Stomach (tissue), 9 donors: ENCODE data around the gene CLEC10A. TPM values are rescaled to one million over a fixed set of nuclear protein-coding genes. Genes with fewer than 3 reads are reported as not detected.
"Not testable (repeated sequence)": the region's sequence is repeated elsewhere in the genome, so short reads cannot be mapped to it uniquely, and the experiment has no call there.

Experiments used
- DNase-seq, 2 donors: peaks; one replicate each; pipeline versions ENCODE4 v3.0.0 to v3.0.0-alpha.2; 2013 to 2019
- H3K27ac ChIP-seq, 5 donors: fragments of 200-600 bp in 4 of 5; sonication (generic) in 4 of 5; one replicate each; pipeline ENCODE4 v1.5.1; 2013 to 2019; ENCODE audit warnings: mild to moderate bottlenecking in 1 of 5, moderate library complexity in 1 of 5
- H3K27me3 ChIP-seq, 3 donors: fragments of 200-600 bp; sonication (generic); one replicate each; pipeline ENCODE4 v1.5.1; 2017 to 2019; ENCODE audit warnings: mixed run types in 1 of 3
- H3K36me3 ChIP-seq, 4 donors: fragments of 200-600 bp; sonication (generic); 1 replicate in 3 of 4; 2 replicates in 1 of 4; pipeline ENCODE4 v1.5.1; 2016 to 2019
- H3K4me1 ChIP-seq, 4 donors: fragments of 200-600 bp; sonication (generic); one replicate each; pipeline ENCODE4 v1.5.1; 2016 to 2019
- H3K4me3 ChIP-seq, 4 donors: fragments of 200-600 bp; sonication (generic) in 3 of 4; one replicate each; pipeline ENCODE4 v1.5.1; 2016 to 2019; ENCODE audit warnings: mild to moderate bottlenecking in 1 of 4
- H3K9me3 ChIP-seq, 4 donors: fragments of 200-600 bp; sonication (generic); one replicate each; pipeline ENCODE4 v1.5.1; 2016 to 2019
- CTCF ChIP-seq, 7 experiments: fragments of 450-650 bp in 4 of 7; fragments of 200-600 bp in 3 of 7; sonication (generic) in 3 of 7; IDR thresholded peaks; one replicate each; pipeline ENCODE4 v1.5.1; 2016 to 2019; ENCODE audit warnings: antibody characterized with exemption in 7 of 7, control low read depth in 2 of 7, mild to moderate bottlenecking in 1 of 7
- EP300 ChIP-seq: sonication (generic); formaldehyde crosslinking; IDR thresholded peaks from one replicate; pipeline ENCODE4 v1.6.1; 2017; ENCODE audit warnings: antibody characterized with exemption
- POLR2A ChIP-seq, 4 donors: fragments of 450-650 bp; IDR thresholded peaks; one replicate each; pipeline ENCODE4 v1.6.1; 2016; ENCODE audit warnings: antibody characterized with exemption in 4 of 4, control low read depth in 2 of 4, mild to moderate bottlenecking in 1 of 4, moderate library complexity in 1 of 4
- POLR2AphosphoS5 ChIP-seq, 3 donors: sonication (generic); formaldehyde crosslinking; IDR thresholded peaks; one replicate each; pipeline ENCODE4 v1.6.1; 2016; ENCODE audit warnings: antibody characterized with exemption in 3 of 3
- WGBS, 5 donors: extraction: QIAGEN DNeasy Blood & Tissue Kit in 3 of 5; methylation state at CpG; one replicate each; pipeline versions ENCODE4 v1.1.5 to v1.1.7; 2013 to 2018; 5-methylcytosine and 5-hydroxymethylcytosine counted together
- intact Hi-C: fragments of 100-400 bp; cut with DNase I; formaldehyde crosslinking; loops from one replicate; pipeline ENCODE4 v1.15.1; 2023; ENCODE audit warnings: low total_unique reads
- polyA plus RNA-seq, 3 donors: library from polyadenylated mRNA; stranded (reverse); fragments of 200-250 nt; gene quantifications; one replicate each; pipeline ENCODE4 v1.2.3, GENCODE V29; 2013
- total RNA-seq, 5 donors: library from RNA; depleted of rRNA; stranded (reverse); fragments of >200 nt; gene quantifications; one replicate each; pipeline versions ENCODE4 v1.1.0 to v1.2.3, GENCODE V29; 2014 to 2016
- donor health status: healthy with polysubstance abuse.
- donor health status: Bipolar disorder and iron deficiency.
- donor health status: healthy.

Gene CLEC10A
- total and polyA plus RNA-seq, 8 donors, result 0.75 to 6.6 (median 2.2) TPM; not detected in 3

GRCh38 chr17:7095625-7096024 lies 15.6 kb upstream of the CLEC10A start:
- DNase-seq, result no peak
- TF ChIP-seq CTCF (IDR thresholded peaks at IDR 0.05), result no peak
- no peak for TF ChIP-seq POLR2AphosphoS5 (IDR thresholded peaks at IDR 0.05)
- TF ChIP-seq EP300, result no peak
- TF ChIP-seq POLR2A (IDR thresholded peaks at IDR 0.05), result no peak
- 82 to 90% (median 86%) methylated on average over 1 of the region's 1 CpG for WGBS, 5 donors
- no peaks in the 10 kb centered on the region for H3K4me1 ChIP-seq
- H3K4me3 ChIP-seq, result no peak overlapping the region
- no peaks in the 10 kb centered on the region for H3K36me3 ChIP-seq
- intact Hi-C loops, result no loop called here
- no peaks in the 10 kb centered on the region for H3K9me3 ChIP-seq
- H3K27ac ChIP-seq, result no peak overlapping the region
- H3K27me3 ChIP-seq, result peaks cover 0 to 43% (median 0%) of the 10 kb centered on the region in 3 donors

DNA sequence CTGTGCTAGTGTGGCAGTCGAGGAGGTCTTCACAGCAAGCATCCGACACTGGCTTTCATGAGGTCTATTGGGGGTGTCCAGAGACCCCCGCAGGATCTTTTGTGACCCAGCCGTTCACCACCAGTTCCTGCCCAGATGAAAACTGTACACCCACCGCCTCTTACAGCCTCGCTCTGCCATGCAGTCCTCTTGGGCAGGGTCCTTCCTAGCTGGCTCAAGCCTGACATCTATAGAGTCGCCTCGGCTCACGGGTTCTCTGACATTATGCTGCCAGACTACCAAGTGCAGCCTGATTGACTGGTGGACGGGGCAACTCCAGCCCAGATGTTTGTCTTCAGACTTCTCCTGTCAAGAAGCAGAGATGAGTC lies 14.6 kb upstream of the CLEC10A start:
- Histone ChIP-seq H3K27ac (no peak overlapping the region), H3K36me3 (no peaks in the 10 kb centered on the region), H3K9me3 (peaks cover 0 to 2% (median 0%) of the 10 kb centered on the region in 4 donors), H3K4me1 (no peaks in the 10 kb centered on the region), H3K27me3 (peaks cover 0 to 36% (median 0%) of the 10 kb centered on the region in 3 donors), H3K4me3 (no peak overlapping the region)
- intact Hi-C loops, result no loop called here
- no peak for DNase-seq
- TF ChIP-seq POLR2AphosphoS5 (IDR thresholded peaks at IDR 0.05) (no peak), CTCF (IDR thresholded peaks at IDR 0.05) (no peak), EP300 (no peak), POLR2A (IDR thresholded peaks at IDR 0.05) (no peak)
- 72 to 85% (median 80%) methylated on average over 9 to 10 of the region's 10 CpGs for WGBS, 5 donors

GRCh38 chr17:7091311-7092005 lies 11.4 kb upstream of the CLEC10A start:
- H3K36me3 ChIP-seq, H3K27ac ChIP-seq, intact Hi-C loops, H3K4me3 ChIP-seq, DNase-seq, H3K9me3 ChIP-seq, H3K4me1 ChIP-seq: not testable (repeated sequence)
- WGBS, 5 donors, result 71 to 78% (median 74%) methylated on average over 20 to 25 of the region's 28 CpGs
- H3K27me3 ChIP-seq, result peaks cover 0 to 38% (median 0%) of the 10 kb centered on the region in 3 donors

DNA sequence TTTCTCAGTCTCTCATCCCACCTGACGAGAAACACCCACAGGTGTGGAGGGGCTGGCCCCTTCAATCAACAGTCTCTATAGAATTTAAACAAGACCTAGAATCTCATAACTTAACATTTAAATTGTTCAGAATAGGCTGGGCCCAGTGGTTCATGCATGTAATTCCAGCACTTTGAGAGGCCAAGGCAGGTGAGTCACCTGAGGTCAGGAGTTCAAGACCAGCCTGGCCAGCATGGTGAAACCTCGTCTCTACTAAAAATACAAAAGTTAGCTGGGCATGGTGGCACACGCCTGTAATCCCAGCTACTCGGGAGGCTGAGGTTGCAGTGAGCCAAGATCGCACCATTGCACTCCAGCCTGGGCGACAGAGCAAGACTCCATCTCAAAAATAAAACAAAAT lies 9.5 kb upstream of the CLEC10A start:
- H3K4me3 ChIP-seq, H3K27ac ChIP-seq, H3K9me3 ChIP-seq, intact Hi-C loops, H3K4me1 ChIP-seq, H3K36me3 ChIP-seq, DNase-seq: not testable (repeated sequence)
- peaks cover 0 to 34% (median 0%) of the 10 kb centered on the region in 3 donors for H3K27me3 ChIP-seq
- 90 to 94% (median 91%) methylated on average over 6 of the region's 6 CpGs for WGBS, 5 donors

- not testable (repeated sequence) for DNase-seq
- WGBS, 5 donors, result 29 to 60% (median 40%) methylated on average over 4 of the region's 4 CpGs
Measured at GRCh38 chr17:7088442-7088841, 8.4 kb upstream of the CLEC10A start.

GRCh38 chr17:7084088-7084487 lies 4.0 kb upstream of the CLEC10A start:
- no peak for TF ChIP-seq CTCF (IDR thresholded peaks at IDR 0.05)
- TF ChIP-seq EP300, result no peak
- TF ChIP-seq POLR2A (IDR thresholded peaks at IDR 0.05), result no peak
- no peak for TF ChIP-seq POLR2AphosphoS5 (IDR thresholded peaks at IDR 0.05)
- Histone ChIP-seq H3K27me3 (peaks cover 0 to 17% (median 0%) of the 10 kb centered on the region in 3 donors), H3K4me3 (no peak overlapping the region), H3K9me3 (no peaks in the 10 kb centered on the region), H3K27ac (no peak overlapping the region), H3K36me3 (no peaks in the 10 kb centered on the region), H3K4me1 (peaks cover 0 to 6% (median 0%) of the 10 kb centered on the region in 4 donors)
- intact Hi-C loops, result no loop called here
- DNase-seq, result no peak
- WGBS, 5 donors, result 21 to 37% (median 27%) methylated on average over 7 of the region's 7 CpGs

More at GRCh38 chr17:7088442-7088841, 8.4 kb upstream of the CLEC10A start:
- H3K4me3 ChIP-seq, H3K27ac ChIP-seq, H3K4me1 ChIP-seq, intact Hi-C loops, H3K9me3 ChIP-seq, H3K36me3 ChIP-seq: not testable (repeated sequence)
- peaks cover 0 to 25% (median 0%) of the 10 kb centered on the region in 3 donors for H3K27me3 ChIP-seq
